ENCODE measurements around the gene MPHOSPH8. TPM values are rescaled to one million over a fixed set of nuclear protein-coding genes. Genes with fewer than 3 reads are reported as not detected.
A peak's percentile ranks its signal among the peaks of the same experiment; 100 is the strongest.
"Not testable (repeated sequence)": the region's sequence is repeated elsewhere in the genome, so short reads cannot be mapped to it uniquely, and the experiment has no call there.

The MPHOSPH8 gene
- total RNA-seq, 2 donors from 2014 or later = 18.1 to 24.0 TPM

DNA sequence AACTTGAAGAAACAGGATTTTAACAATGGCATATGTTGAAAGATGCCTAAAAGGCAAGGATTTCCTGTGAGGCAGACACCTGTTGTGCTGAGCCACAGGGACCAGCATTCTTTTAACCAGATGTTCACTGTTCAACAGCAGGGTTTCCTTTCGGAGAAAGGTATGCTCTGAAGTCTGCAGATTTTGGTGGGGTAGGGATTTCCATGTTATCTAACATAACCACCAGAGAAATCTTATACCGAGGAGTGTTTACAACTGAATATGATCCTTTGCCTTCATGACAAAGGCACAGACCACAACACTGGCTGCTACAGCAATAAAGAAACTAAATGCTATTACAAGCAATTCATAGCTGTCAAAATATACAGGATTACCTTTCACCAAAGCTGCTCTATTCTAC, 48.1 kb downstream of the MPHOSPH8 start:
- Mint-ChIP-seq H3K36me3 (ENCODE audit: low read depth) (peaks cover 26% of the 10 kb centered on the region), H3K9me3 (no peaks in the 10 kb centered on the region), H3K27me3 (ENCODE audit: insufficient read depth) (no peaks in the 10 kb centered on the region), H3K27ac (no peak overlapping the region), H3K4me1 (peaks cover 17% of the 10 kb centered on the region), H3K4me3 (no peak overlapping the region)
- Histone ChIP-seq H3K27ac (ENCODE audit: low read depth, low read length) (no peak overlapping the region), H3K9ac (ENCODE audit: extremely low read depth, low read length, poor library complexity, severe bottlenecking) (no peak overlapping the region), H3K27me3 (ENCODE audit: control insufficient read depth, insufficient read depth, low read length, poor library complexity, severe bottlenecking) (no peaks in the 10 kb centered on the region), H3K4me3 (ENCODE audit: low read length) (no peak overlapping the region), H3K36me3 (ENCODE audit: control insufficient read depth, insufficient read depth, low read length) (peaks cover 27% of the 10 kb centered on the region), H3K4me1 (ENCODE audit: control insufficient read depth, insufficient read depth, low read length) (no peaks in the 10 kb centered on the region), H3K9me3 (ENCODE audit: control insufficient read depth, low read length) (no peaks in the 10 kb centered on the region)
- TF ChIP-seq, protein P1, sequence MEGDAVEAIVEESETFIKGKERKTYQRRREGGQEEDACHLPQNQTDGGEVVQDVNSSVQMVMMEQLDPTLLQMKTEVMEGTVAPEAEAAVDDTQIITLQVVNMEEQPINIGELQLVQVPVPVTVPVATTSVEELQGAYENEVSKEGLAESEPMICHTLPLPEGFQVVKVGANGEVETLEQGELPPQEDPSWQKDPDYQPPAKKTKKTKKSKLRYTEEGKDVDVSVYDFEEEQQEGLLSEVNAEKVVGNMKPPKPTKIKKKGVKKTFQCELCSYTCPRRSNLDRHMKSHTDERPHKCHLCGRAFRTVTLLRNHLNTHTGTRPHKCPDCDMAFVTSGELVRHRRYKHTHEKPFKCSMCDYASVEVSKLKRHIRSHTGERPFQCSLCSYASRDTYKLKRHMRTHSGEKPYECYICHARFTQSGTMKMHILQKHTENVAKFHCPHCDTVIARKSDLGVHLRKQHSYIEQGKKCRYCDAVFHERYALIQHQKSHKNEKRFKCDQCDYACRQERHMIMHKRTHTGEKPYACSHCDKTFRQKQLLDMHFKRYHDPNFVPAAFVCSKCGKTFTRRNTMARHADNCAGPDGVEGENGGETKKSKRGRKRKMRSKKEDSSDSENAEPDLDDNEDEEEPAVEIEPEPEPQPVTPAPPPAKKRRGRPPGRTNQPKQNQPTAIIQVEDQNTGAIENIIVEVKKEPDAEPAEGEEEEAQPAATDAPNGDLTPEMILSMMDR (conservative IDR thresholded peaks at IDR 0.05) = no peak
- 61% methylated on average over 2 of the region's 2 CpGs; no CpG with 5 or more reads in 1 of the 2 experiments for WGBS, 2 experiments (ENCODE audit: insufficient coverage in 1 of 2, insufficient read length in 1 of 2)
- peak; percentile 63 for DNase-seq

DNA sequence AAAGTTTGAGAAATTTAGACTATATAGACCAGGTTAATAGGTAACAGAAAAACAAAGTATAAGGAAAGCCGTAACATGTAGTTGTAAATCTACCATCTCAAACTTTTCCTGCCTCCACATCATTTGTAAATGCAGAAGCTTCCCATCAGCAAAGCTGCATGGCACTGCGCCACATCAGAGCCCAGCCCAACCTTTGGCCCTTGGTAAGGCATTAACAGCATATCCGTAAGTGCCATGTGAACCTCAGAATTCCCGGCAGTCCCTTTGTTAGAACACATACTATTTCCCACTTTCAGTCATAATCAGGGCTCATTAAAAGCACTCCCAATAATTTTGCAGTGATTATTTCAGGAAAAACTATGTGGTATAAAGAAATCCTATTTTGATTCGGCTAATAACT, 51.6 kb downstream of the MPHOSPH8 start:
- Mint-ChIP-seq H3K9me3 (no peaks in the 10 kb centered on the region), H3K36me3 (ENCODE audit: low read depth) (peaks cover 4% of the 10 kb centered on the region), H3K4me1 (peaks cover 17% of the 10 kb centered on the region), H3K27me3 (ENCODE audit: insufficient read depth) (no peaks in the 10 kb centered on the region), H3K27ac (peak overlapping the region; percentile 32), H3K4me3 (no peak overlapping the region)
- no peak for DNase-seq
- Histone ChIP-seq H3K4me1 (ENCODE audit: control insufficient read depth, insufficient read depth, low read length) (no peaks in the 10 kb centered on the region), H3K9ac (ENCODE audit: extremely low read depth, low read length, poor library complexity, severe bottlenecking) (no peak overlapping the region), H3K27me3 (ENCODE audit: control insufficient read depth, insufficient read depth, low read length, poor library complexity, severe bottlenecking) (no peaks in the 10 kb centered on the region), H3K4me3 (ENCODE audit: low read length) (no peak overlapping the region), H3K9me3 (ENCODE audit: control insufficient read depth, low read length) (no peaks in the 10 kb centered on the region), H3K36me3 (ENCODE audit: control insufficient read depth, insufficient read depth, low read length) (peaks cover 20% of the 10 kb centered on the region), H3K27ac (ENCODE audit: low read depth, low read length) (no peak overlapping the region)
- TF ChIP-seq, protein P1 (conservative IDR thresholded peaks at IDR 0.05) = no peak
- WGBS, 2 experiments (ENCODE audit: insufficient coverage in 1 of 2, insufficient read length in 1 of 2) = 95 to 96% methylated on average over 4 of the region's 5 CpGs

DNA sequence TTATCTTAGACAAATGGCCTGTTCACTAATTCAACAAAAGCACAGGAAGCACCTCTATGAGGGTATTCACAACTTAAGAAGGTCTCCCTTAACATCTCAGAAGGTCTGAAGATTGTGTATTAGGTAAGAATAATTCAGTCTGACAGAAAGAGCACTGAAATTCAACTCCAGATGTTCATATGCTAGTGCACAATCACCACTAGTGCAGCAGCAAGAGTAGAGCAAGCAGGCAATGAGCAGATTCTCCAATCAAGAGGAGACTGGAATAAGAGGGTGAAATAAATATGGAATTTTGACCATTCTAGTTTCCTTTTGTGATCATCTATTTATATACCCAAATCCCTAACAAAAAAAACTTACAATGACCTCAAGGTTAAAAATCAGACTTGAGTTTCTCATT, 52.0 kb downstream of the MPHOSPH8 start:
- H3K27ac ChIP-seq (ENCODE audit: low read depth, low read length) = no peak overlapping the region
- TF ChIP-seq, protein P1 (conservative IDR thresholded peaks at IDR 0.05) = no peak
- H3K27ac Mint-ChIP-seq = no peak overlapping the region

DNA sequence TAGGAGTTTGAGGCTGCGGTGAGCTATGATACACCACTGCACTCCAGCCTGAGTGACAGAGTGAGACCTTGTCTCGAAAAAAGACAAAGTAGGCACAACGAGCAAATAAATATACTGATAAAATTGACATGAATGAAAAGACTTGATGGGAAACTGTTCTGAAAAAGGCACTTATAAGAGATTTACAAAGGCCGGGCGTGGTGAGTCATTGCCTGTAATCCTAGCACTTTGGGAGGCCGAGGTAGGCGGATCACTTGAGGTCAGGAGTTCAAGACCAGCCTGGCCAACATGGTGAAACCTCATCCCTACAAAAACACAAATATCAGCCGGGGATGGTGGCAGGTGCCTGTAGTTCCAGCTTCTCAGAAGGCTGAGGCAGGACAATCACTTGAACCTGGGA, 58.0 kb downstream of the MPHOSPH8 start:
- DNase-seq; H3K27me3 ChIP-seq (ENCODE audit: control insufficient read depth, insufficient read depth, low read length, poor library complexity, severe bottlenecking); H3K27me3 Mint-ChIP-seq (ENCODE audit: insufficient read depth); H3K4me3 ChIP-seq (ENCODE audit: low read length); H3K27ac ChIP-seq (ENCODE audit: low read depth, low read length); H3K9ac ChIP-seq (ENCODE audit: extremely low read depth, low read length, poor library complexity, severe bottlenecking); H3K9me3 ChIP-seq (ENCODE audit: control insufficient read depth, low read length); H3K27ac Mint-ChIP-seq; H3K4me3 Mint-ChIP-seq; H3K4me1 ChIP-seq (ENCODE audit: control insufficient read depth, insufficient read depth, low read length); H3K9me3 Mint-ChIP-seq: not testable (repeated sequence)
- Mint-ChIP-seq H3K36me3 (ENCODE audit: low read depth) (peaks cover 26% of the 10 kb centered on the region), H3K4me1 (peaks cover 15% of the 10 kb centered on the region)
- peaks cover 59% of the 10 kb centered on the region for H3K36me3 ChIP-seq (ENCODE audit: control insufficient read depth, insufficient read depth, low read length)
- 89 to 96% methylated on average over 7 to 8 of the region's 8 CpGs for WGBS, 2 experiments (ENCODE audit: insufficient coverage in 1 of 2, insufficient read length in 1 of 2)

More for the DNA sequence above, 52.0 kb downstream of the MPHOSPH8 start:
- no peak for DNase-seq
- Histone ChIP-seq H3K27me3 (ENCODE audit: control insufficient read depth, insufficient read depth, low read length, poor library complexity, severe bottlenecking) (no peaks in the 10 kb centered on the region), H3K9me3 (ENCODE audit: control insufficient read depth, low read length) (no peaks in the 10 kb centered on the region), H3K9ac (ENCODE audit: extremely low read depth, low read length, poor library complexity, severe bottlenecking) (no peak overlapping the region), H3K4me3 (ENCODE audit: low read length) (no peak overlapping the region), H3K36me3 (ENCODE audit: control insufficient read depth, insufficient read depth, low read length) (peaks cover 24% of the 10 kb centered on the region), H3K4me1 (ENCODE audit: control insufficient read depth, insufficient read depth, low read length) (no peaks in the 10 kb centered on the region)
- Mint-ChIP-seq H3K4me1 (peaks cover 17% of the 10 kb centered on the region), H3K27me3 (ENCODE audit: insufficient read depth) (no peaks in the 10 kb centered on the region), H3K36me3 (ENCODE audit: low read depth) (peaks cover 4% of the 10 kb centered on the region), H3K4me3 (no peak overlapping the region), H3K9me3 (no peaks in the 10 kb centered on the region)

Measured in endodermal cell (in vitro differentiated cells).